HG02642 (cell line): Measurements from ENCODE around the gene ZNF425.
"Not testable (repeated sequence)": the region's sequence is repeated elsewhere in the genome, so short reads cannot be mapped to it uniquely, and the experiment has no call there.

ENCODE experiments used
- ATAC-seq: cut with Tn5 transposase; IDR thresholded peaks from one replicate; pipeline ENCODE4 v1.9.1; 2021; ENCODE audit warnings: mild to moderate bottlenecking; ENCODE audit not compliant: unreplicated experiment, poor library complexity

ZNF425 gene

DNA sequence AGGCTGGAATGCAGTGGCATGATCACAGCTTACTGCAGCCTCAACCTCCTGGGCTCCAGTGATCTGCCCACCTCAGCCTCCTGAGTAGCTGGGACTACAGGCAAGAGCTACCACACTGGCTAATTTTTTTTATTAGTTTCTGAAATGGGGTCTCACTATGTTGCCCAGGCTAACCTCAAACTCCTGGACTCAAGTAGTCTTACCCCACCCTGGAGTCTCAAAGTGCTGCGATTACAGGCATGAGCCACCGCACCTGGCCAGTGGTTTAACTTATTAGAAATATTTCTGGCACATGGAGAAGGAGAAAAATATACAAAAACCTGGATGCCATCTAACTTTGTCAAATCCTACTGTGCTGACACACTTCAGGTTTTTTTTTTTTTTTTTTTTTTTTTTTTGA is 50.8 kb downstream of the ZNF425 start:
- ATAC-seq = no peak

DNA sequence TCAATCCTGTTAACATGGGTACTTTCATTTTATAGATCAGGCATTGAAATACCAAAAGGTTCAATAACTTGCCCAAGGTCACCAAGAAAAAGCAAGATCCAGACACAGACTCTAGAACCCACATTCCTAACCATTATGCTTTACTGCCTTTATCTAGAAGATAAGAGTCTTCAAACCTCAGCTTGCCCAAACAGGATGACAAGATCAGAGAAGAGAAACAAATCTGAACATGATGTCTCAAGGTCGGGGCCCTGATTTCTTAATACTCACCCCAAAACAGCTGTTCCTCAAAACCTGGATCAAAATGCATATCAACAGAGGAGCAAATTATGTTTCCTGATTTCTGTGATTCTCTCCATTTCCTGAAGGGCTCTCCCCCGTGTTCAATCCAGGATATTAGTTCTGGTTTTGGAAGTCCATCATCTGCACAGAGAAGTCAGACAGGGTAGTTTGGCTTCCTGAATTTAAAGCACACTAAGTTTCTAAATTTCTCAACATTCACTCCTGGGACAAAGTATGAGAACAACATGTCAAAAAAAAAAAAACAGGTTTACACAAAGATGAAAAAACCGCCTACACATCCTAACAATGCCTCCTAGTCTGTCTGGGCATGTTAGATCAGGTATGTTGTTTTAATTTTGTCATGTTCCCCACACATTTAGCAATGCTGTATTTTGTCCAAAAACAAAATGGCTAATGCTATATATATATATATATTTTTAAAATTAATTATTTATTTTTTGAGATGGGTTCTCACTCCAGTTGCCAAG is 51.8 kb downstream of the ZNF425 start:
- ATAC-seq = no peak

DNA sequence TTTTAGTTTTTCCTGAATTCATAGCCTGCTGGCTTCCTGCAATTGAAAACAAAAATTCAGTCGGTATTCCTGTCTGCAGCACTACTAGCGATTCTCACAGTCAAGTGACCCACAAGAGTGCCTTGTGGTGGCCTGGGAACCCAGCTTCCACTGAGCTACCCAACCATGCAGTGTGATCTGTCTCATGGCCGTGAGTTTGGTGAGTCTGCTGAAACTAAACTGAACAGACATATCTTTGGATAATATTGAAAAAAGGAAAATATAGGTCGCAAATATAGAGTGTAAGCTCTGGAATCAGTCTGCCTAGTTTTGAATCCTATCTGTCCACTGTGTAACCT is 53.7 kb downstream of the ZNF425 start:
- no peak for ATAC-seq

DNA sequence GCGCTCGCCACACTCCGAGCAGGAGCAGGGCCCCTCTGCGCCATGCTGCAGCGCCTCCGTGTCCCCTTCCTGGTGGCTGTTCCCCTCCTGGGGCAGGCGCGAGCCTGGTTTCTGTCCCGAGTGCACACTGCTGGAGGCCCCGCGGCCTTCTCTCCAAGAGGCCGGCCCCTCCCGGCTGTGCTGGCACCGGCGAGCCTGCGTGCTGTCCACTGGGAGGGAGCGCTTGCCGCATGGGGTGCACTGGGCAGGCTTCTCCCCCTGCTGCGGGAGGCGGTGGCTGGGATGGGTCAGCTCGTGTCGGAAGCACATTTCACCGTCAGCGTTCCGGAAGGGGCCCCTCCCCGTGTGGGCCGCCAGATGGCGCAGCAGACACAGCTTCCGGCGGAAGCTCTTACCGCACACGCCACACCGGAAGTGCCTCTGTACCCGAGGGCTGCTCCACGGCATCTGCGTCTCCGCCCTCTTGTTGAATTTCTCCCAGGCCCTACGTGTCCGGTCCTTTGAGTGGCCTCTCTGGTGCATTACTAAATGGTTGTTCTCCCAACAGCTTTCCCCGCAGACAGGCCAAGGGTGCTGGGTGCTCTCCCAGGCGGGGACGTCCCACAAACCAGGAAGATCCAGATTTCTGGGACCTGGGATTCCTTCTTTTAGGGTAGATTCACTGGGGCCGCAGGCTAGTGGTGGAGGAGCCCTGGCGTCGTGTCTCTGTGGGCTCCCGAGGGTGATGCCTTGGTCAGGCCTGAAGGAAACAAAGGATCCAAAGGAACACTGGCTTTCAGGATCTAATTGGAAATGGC is 54.3 kb downstream of the ZNF425 start:
- peak; percentile 53 for ATAC-seq

DNA sequence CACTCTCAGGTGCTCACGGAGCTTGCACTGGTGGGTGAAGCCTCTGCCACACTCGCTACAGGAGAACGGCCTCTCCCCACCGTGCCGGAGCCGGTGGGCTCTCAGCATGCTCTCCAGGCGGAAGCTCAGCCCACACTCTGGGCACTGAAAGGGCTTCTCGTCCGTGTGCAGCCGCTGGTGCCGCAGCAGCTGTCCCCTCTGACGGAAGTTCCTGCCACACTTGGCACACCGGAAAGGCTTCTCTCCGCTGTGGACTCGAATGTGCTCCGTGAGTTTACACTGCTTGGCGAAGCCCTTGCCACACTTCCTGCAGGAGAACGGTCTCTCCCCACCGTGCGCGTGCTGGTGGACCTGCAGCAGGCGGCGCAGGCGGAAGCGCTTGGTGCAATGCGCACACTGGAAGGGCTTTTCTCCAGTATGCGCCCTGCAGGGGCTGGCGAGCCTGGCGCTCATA is 54.9 kb downstream of the ZNF425 start:
- ATAC-seq = peak; percentile 23

DNA sequence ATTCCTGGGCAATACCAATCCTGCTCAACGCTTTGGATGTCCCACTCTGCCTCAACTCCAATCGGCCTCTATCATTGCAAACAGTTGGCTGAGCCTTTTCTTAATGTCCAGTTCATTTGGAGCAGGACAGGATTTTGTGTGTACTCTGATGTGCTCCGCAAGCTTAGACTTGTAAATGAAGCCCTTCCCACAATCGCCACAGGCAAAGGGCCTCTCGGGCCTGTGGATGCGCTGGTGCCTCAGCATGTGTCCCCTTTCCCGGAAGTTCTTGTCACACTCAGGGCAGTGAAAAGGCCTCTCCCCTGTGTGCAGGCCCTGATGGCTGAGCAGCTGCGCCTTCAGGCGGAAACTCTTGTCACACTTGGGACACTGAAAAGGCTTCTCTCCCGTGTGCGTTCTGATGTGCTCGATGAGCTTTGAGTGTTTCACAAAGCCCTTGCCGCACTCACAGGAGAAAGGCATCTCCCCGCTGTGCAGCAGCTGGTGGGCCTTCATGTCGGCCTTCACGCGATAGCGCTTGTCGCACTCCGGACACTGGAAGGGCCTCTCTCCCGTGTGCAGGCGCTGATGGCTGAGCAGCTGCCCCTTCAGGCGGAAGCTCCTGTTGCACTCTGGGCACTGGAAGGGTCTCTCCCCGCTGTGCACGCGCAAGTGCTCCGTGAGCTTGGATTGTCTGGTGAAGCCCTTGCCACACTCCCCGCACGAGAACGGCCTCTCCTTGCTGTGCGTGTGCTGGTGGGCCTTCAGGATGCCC is 55.6 kb downstream of the ZNF425 start:
- no peak for ATAC-seq

DNA sequence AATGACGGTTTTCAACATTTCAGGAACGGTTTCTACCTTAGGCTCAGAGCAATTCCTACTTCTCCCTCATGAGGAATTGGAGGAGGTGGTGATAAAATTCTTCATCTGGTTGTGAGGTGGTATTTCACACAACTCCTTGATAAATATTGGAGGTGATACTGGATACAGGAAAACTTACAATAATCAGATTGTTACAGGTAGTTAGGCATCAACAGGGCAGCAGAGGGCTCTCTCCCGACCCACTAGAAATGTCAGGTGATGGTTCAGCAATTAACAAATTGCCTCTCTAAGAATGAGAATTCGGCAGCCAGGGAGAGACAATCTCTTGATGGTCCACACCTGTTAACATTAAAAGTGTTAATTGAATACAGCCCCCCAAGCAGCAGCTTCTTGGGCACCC is 58.3 kb downstream of the ZNF425 start:
- ATAC-seq = no peak

DNA sequence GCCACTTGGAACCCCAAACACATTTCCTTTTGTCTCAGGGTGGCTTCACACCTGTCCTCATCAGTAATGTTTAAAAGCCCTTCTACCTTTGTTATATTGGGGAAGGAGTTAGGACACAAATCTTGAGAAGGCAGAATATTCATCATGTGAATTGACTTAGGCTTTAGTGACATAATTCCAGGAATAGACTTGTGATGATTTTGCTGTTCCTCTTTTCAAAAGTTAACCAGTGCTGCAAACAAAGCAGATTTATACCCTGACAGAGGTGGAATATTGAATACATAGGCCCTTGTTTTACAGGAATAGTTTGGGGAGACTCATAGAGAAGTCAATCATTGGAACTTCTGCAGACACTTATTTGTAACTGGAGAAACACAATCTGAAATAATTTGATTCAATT is 62.6 kb downstream of the ZNF425 start:
- no peak for ATAC-seq

DNA sequence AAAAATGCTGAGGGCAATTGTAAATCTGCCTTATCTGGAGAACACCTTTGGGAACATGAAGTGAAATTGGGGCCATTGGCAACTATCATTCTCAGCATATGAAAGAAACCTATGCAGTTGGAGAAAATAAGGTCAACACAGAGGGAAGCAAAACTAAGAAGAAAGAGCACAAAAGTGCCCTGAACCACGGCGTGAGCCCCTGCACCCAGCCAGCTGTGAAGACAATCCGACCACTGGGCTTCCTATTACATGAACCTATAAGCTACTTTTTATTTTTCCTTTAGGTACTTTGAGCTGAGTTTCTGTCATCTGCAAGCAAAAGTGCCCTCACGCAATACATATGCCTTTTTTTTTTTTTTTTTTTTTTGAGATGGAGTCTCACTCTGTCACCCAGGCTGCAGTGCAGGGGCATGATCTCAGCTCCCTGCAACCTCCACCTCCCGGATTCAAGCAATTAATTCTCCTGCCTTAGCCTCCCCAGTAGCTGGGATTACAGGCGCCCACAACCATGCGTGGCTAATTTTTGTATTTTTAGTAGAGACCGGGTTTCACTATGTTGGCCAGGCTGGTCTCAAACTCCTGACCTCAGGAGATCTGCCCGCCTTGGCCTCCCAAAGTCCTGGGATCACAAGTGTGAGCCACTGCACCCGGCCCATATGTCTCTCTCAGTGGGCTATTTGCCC is 63.8 kb downstream of the ZNF425 start:
- not testable (repeated sequence) for ATAC-seq

DNA sequence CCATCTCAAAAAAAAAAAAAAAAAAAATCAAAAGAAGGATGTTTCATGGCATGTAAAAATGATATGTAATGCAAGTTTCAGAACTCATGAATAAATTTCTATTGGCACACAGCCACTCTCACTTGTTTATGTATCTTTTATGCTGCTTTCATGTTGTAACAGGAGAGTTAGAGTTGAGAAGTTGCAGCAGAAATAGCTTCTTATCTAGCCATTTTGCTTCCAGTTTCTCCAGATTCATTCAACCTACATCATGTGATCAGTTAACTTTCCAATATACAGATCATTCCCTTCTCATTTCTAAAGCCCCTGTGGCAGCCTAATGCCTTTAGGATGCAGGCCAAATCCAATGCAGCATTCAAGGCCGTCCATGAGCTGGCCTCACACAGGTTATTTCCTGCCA is 66.0 kb downstream of the ZNF425 start:
- ATAC-seq = no peak

DNA sequence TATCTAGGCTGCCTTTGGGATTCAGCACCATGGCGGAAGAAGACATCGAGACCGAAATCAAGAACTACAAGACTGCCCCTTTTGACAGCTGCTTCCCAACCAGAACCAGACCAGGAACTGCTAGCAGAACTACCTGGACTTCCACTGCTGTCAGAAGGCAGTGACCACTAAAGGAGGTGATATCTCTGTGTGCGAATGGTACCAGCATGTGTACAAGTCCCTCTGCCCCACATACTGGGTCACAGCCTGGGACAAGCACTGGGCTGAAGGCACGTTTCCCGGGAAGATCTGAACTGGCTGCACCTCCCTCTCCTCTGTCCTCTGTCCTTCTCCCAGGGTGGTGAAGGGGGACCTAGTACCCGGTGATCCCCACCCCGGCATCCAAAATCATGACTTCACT is 72.2 kb downstream of the ZNF425 start:
- ATAC-seq = no peak

DNA sequence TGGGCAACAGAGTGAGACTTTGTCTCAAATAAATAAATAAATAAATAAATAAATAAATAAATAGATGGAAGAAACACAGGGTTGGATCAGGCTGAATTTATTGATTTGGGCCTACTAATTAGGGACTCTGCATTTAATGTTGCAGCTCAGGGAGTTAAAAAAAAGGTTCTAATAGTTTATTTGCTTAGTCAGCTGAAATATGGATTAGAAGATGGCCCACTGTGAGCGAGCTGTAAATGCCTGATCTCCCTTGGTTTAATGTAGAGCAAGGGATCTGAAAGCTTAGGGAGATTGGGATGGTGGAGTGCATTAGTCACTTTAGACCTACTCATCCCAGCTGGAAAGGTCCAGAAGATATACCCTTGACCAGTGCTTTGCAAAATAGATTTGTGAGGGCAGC is 72.7 kb downstream of the ZNF425 start:
- no peak for ATAC-seq
